Neutrophil (primary cell): ENCODE measurements around the gene CNTLN.

Source experiments
- H3K27ac ChIP-seq: fragments of 200-600 bp; sonication (generic); 2 replicates; pipeline ENCODE4 v1.5.1; 2016; ENCODE audit warnings: mild to moderate bottlenecking, moderate library complexity
- H3K27me3 ChIP-seq: fragments of 200-600 bp; sonication (generic); 2 replicates; pipeline ENCODE4 v1.6.0; 2016; ENCODE audit warnings: mild to moderate bottlenecking
- H3K36me3 ChIP-seq: fragments of 200-600 bp; sonication (generic); 2 replicates; pipeline ENCODE4 v1.5.1; 2017
- H3K4me1 ChIP-seq, 2 experiments: fragments of 200-600 bp in 1 of 2; sonication (generic) in 1 of 2; 1 replicate in 1 of 2; 2 replicates in 1 of 2; pipeline versions ENCODE4 v1.5.1 to v1.6.1; 2013 to 2016; ENCODE audit warnings: low read depth in 1 of 2, low read length in 1 of 2, mild to moderate bottlenecking in 1 of 2, moderate library complexity in 1 of 2; ENCODE audit not compliant: control insufficient read depth in 1 of 2, insufficient read depth in 1 of 2
- H3K4me3 ChIP-seq, 2 experiments: fragments of 200-600 bp in 1 of 2; sonication (generic) in 1 of 2; 1 replicate in 1 of 2; 2 replicates in 1 of 2; pipeline ENCODE4 v1.5.1; 2013 to 2016; ENCODE audit warnings: low read depth in 1 of 2, low read length in 1 of 2, mild to moderate bottlenecking in 1 of 2, moderate library complexity in 1 of 2
- H3K9me3 ChIP-seq: fragments of 200-600 bp; sonication (generic); 2 replicates; pipeline ENCODE4 v1.5.1; 2016
- CTCF ChIP-seq: fragments of 200-600 bp; sonication (generic); IDR thresholded peaks from 2 replicates; pipeline ENCODE4 v1.5.1; 2016; ENCODE audit warnings: antibody characterized with exemption

Gene CNTLN

DNA sequence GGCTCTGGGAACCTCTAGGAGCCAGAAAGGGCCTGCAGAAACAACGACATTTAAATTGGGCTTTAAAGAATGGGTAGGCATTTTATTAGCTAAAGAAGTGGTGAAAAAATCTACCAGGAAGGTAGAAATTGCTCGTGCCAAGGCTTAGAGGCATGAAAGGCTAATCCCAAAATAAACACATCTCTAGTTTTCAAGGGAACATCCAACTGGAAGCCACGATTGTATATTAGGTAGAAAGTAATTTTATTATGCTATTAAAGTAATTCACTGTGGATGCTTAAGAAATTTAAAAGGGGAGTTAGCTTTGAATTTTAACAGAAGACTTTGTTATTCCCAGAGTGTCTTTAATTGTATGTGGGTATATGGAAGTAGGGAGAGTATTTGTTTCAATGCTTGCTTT is 17.5 kb upstream of the CNTLN start:
- H3K4me1 ChIP-seq, result no peaks in the 10 kb centered on the region
- H3K36me3 ChIP-seq, result no peaks in the 10 kb centered on the region
- H3K27me3 ChIP-seq, result no peaks in the 10 kb centered on the region
- H3K9me3 ChIP-seq, result no peaks in the 10 kb centered on the region
- TF ChIP-seq CTCF, result no peak
- no peak overlapping the region for H3K4me3 ChIP-seq
- no peak overlapping the region for H3K27ac ChIP-seq

GRCh38 chr9:17120203-17120602 is 14.6 kb upstream of the CNTLN start:
- Histone ChIP-seq H3K4me1 (no peaks in the 10 kb centered on the region), H3K27ac (no peak overlapping the region), H3K36me3 (no peaks in the 10 kb centered on the region), H3K4me3 (no peak overlapping the region), H3K27me3 (no peaks in the 10 kb centered on the region), H3K9me3 (no peaks in the 10 kb centered on the region)
- TF ChIP-seq CTCF, result no peak

DNA sequence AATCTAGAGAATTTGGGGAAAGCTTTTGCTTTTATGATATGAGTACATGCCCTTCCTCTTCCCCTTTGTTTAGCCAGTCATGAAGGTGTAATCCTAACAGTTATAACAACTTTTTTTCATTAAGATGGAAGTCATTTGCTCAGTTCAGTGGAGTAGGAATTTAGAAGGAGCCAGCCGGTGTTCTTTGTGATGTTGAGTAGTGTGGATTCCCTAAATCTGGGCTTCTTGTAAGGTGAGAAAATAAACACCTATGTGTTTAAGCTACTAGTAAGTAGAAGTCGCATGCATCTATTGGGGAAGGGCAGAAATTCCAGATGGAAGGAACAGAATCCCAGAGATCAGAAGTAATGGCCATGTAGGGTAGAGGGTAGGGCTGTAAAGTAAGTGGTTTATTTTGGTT is 13.6 kb upstream of the CNTLN start:
- Histone ChIP-seq H3K4me3 (no peak overlapping the region), H3K4me1 (no peaks in the 10 kb centered on the region), H3K36me3 (no peaks in the 10 kb centered on the region), H3K27me3 (no peaks in the 10 kb centered on the region), H3K27ac (no peak overlapping the region), H3K9me3 (no peaks in the 10 kb centered on the region)
- TF ChIP-seq CTCF, result no peak

DNA sequence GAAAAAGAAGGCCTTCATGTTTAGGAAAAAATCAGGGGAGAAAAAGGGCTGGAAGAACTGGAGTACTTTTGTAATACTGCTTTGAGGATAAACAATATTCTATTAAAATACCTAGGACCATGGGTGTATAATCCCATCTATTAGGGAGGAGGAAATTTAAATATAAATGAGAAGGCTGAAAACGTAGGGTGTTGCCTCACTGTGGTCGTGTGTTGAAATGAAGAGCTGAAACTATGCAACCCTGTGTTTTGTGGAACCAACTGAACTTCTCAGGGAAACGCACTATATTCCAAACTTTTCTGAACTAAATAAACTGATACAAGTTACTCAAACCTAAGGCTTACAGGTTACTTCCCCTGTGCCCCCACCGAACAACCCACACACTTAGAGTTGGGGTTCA is 4.5 kb upstream of the CNTLN start:
- H3K36me3 ChIP-seq, result no peaks in the 10 kb centered on the region
- H3K4me1 ChIP-seq, result peaks cover 20 to 21% of the 10 kb centered on the region in 2 experiments
- peak overlapping the region; percentile 41 for H3K27ac ChIP-seq
- H3K4me3 ChIP-seq, result no peak overlapping the region
- TF ChIP-seq CTCF, result no peak
- H3K27me3 ChIP-seq, result no peaks in the 10 kb centered on the region
- H3K9me3 ChIP-seq, result no peaks in the 10 kb centered on the region

GRCh38 chr9:17130725-17131124 is 4.1 kb upstream of the CNTLN start:
- Histone ChIP-seq H3K4me3 (no peak overlapping the region), H3K36me3 (no peaks in the 10 kb centered on the region), H3K4me1 (peaks cover 24 to 26% of the 10 kb centered on the region in 2 experiments), H3K27ac (peak overlapping the region; percentile 41), H3K9me3 (no peaks in the 10 kb centered on the region), H3K27me3 (no peaks in the 10 kb centered on the region)
- TF ChIP-seq CTCF, result no peak

DNA sequence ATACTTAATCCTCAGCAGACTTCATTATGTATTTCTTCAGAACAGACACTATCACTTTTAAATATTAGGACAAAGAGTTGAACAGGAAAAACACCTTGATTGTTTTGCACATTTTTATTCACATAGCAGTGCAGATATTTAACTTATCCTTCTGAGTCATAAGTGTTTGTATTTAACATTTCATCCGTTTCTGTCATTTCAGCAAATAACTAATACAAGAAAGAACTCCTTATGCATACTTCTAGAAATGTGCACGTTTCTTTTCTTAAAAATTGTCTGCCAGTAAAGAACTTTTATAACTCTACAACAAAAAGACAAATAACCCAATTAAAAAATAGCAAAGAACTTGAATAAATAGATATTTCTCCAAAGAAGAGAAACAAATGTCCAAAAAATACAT is 3.3 kb upstream of the CNTLN start:
- Histone ChIP-seq H3K4me3 (no peak overlapping the region), H3K4me1 (peaks cover 26 to 29% of the 10 kb centered on the region in 2 experiments), H3K27me3 (no peaks in the 10 kb centered on the region), H3K9me3 (no peaks in the 10 kb centered on the region), H3K27ac (no peak overlapping the region), H3K36me3 (no peaks in the 10 kb centered on the region)
- no peak for TF ChIP-seq CTCF
